NCI-H2029 treated with DMSO at 0.1 percent for 48 hours (cell line): ENCODE data around the gene EDNRB.
A peak's percentile ranks its signal among the peaks of the same experiment; 100 is the strongest.
"Not testable (repeated sequence)": the region's sequence is repeated elsewhere in the genome, so short reads cannot be mapped to it uniquely, and the experiment has no call there.

Source experiments
- DNase-seq: peaks from one replicate; lab custom pipeline; 2025; lab: John Stamatoyannopoulos, UW

Gene EDNRB

DNA sequence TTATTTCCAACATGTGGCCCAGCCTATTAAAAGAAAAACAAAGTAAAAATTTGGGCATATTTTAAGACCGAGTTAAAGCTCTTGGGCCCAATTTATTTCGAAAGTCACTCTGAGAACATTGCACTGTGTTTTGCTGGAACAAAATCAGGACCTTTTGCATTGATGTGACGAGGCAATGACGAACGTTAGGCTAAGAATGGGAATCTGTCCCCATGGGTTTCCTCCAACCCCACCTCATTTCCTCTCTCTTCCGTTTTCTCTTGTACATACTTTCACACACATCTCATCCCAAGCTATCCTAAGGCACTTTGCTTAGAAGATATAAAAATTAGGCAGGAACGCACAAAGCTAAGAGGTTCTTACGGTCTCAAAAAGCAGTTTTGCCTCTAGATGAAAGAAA lies 22.1 kb downstream of the EDNRB start:
- DNase-seq: no peak

GRCh38 chr13:77894743-77895142 lies 23.9 kb downstream of the EDNRB start:
- no peak for DNase-seq

GRCh38 chr13:77893066-77893465 lies 25.6 kb downstream of the EDNRB start:
- no peak for DNase-seq

- no peak for DNase-seq
Observed at GRCh38 chr13:77892491-77892890, 26.1 kb downstream of the EDNRB start.

GRCh38 chr13:77891486-77891885 lies 27.1 kb downstream of the EDNRB start:
- DNase-seq: no peak

DNA sequence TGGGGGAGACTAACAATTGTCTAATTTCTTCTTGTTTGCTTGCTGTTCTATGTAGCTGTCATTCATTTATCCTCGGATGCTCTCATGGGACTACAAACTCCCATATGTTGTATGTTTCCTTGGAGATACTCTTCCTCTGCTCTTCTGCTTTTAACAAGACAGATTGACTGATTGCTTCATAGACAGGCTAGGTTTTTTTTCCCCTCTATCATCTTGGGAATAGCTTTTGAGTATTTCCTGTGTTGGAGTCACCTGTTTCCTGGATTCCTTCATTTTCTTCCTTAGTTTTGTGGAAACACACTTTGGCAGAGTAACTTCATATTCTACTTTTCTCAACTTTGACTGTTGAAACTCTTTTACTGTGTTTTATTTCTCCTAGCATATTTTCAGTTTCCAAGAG lies 27.6 kb downstream of the EDNRB start:
- no peak for DNase-seq

GRCh38 chr13:77883328-77883727 lies 35.3 kb downstream of the EDNRB start:
- DNase-seq: peak; percentile 18

GRCh38 chr13:77878190-77878589 lies 40.4 kb downstream of the EDNRB start:
- no peak for DNase-seq

- DNase-seq: no peak
Observed at GRCh38 chr13:77876176-77876575, 42.5 kb downstream of the EDNRB start.

GRCh38 chr13:77874406-77874805 lies 44.2 kb downstream of the EDNRB start:
- DNase-seq: no peak

- no peak for DNase-seq
Observed at GRCh38 chr13:77872995-77873394, 45.6 kb downstream of the EDNRB start.

GRCh38 chr13:77871596-77871995 lies 47.0 kb downstream of the EDNRB start:
- DNase-seq: no peak

DNA sequence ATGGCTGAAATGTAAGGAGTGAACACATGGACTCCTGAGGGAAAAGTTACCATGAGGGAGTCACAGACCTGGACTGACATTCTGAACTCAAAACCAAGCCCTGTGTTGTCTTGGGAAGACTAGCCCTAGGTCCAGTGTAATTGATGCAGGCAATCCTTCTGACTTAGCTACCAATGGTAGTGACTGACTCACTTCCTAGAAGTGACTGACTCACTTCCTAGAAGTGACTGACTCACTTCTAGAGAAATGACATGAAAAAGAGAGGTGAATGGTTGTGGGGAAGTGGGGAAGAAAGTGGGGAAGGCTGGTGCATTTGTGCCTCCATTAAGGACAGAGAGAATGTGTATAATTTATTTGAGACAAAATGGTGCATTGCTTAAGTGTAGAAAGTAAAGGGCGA lies 49.9 kb downstream of the EDNRB start:
- DNase-seq: no peak

GRCh38 chr13:77866971-77867370 lies 51.7 kb downstream of the EDNRB start:
- DNase-seq: no peak

DNA sequence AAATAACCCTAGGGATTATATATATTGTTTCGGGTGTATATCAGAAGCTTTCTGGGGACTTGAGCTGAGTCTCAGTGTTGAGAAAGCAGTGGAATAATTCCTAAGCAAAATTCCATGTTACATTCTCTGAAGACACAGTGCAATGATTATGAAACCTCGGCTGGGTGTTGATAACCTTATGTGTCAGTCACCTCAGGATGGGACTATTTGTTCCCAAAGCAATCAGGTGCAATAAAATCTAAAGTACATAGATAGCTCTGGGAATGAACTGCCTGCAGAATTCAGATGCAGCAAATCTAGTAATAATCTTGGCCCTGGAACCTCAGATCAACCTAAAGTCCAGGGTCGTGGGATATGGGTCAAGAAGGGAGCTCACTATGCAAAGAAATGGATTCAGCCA lies 53.0 kb downstream of the EDNRB start:
- DNase-seq: no peak

GRCh38 chr13:77863144-77863543 lies 55.5 kb downstream of the EDNRB start:
- no peak for DNase-seq

- no peak for DNase-seq
Observed at GRCh38 chr13:77861741-77862140, 56.9 kb downstream of the EDNRB start.

DNA sequence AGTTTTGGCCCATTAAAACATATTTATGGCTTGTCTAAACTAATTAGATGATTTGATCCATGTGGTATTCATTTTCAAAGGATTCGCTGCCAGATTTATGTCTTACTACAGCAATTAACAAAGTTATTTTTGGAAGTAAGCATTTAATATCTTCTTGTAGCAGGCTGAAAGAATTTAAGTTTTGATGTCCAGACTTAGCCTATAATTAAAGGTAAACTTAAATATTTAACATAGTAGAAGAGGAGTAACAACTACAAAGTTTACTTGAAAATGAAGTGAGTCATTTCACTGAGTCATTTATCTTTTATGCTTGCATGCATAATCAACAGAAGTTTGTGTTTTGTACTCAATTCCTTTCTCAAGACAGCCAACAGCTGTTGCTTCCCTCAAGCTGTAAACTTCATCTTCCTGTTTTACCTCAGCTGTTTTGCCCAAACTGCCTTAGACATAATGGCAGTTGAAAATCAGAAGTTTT lies 58.1 kb downstream of the EDNRB start:
- no peak for DNase-seq

DNA sequence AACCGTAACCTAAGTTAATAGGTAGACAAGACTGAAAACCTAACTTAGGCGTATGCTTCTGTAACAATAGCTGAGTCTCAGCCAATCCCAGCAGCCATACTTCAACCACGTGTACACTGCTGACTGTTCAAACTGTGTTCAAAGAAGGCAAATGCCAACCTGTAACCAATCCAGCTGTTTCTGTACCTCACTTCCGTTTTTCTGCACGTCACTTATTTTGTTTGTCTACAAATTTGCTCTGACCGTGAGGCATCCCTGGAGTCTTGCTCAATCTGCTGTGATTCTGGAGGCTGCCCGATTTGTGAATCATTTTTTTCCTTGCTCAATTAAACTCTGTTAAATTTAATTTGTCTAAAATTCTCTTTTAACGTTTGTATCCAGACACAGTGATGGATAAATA lies 59.2 kb downstream of the EDNRB start:
- DNase-seq: no peak

- no peak for DNase-seq
Observed at GRCh38 chr13:77857531-77858209, 61.0 kb downstream of the EDNRB start.

- DNase-seq: no peak
Observed at GRCh38 chr13:77853703-77854102, 64.9 kb downstream of the EDNRB start.

GRCh38 chr13:77848050-77848449 lies 70.6 kb downstream of the EDNRB start:
- DNase-seq: not testable (repeated sequence)

DNA sequence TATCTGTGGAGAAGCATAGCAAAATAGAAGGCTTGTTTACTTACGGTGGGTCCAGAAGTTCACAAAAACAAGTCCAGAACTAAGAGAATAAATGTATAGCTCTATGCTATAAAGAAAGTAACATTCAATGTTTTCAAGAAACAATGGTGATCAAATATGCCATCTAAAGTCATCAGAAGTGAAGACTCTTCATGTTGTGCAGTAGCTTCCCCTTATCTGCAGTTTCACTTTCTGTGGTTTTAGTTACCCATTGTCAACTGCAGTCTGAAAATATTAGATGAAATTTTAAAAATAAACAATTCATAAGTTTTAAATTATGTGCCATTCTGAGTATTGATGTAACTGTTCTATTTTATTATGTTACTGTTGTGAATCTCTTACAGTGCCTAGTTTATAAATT lies 72.5 kb downstream of the EDNRB start:
- DNase-seq: no peak
